HepG2 (cell line): ENCODE data around the gene FAM3D. TPM values are rescaled to one million over a fixed set of nuclear protein-coding genes. Genes with fewer than 3 reads are reported as not detected.

Experiments used
- AGO2 ChIP-seq: fragments of 200-400 bp; formaldehyde crosslinking; optimal IDR thresholded peaks from 2 replicates; pipeline ENCODE3; 2017; ENCODE audit warnings: mild to moderate bottlenecking, low read depth, low read length, moderate library complexity
- AKAP8 ChIP-seq: sonication (generic); formaldehyde crosslinking; IDR thresholded peaks from 2 replicates; pipeline ENCODE4 v1.5.1; 2020; ENCODE audit warnings: mild to moderate bottlenecking, missing genetic modification reagents
- GATA4 ChIP-seq: sonication (generic); IDR thresholded peaks from 2 replicates; pipeline ENCODE4 v1.6.1; 2016; ENCODE audit warnings: antibody characterized with exemption, low read depth, borderline replicate concordance
- MEIS2 ChIP-seq: sonication (generic); formaldehyde crosslinking; IDR thresholded peaks from 2 replicates; pipeline ENCODE4 v1.9.0; 2021; ENCODE audit warnings: mild to moderate bottlenecking, missing genetic modification reagents
- NFKBIZ ChIP-seq: IDR thresholded peaks from 2 replicates; pipeline ENCODE4 v1.6.1; 2018; ENCODE audit warnings: missing genetic modification reagents, missing compliant biosample characterization
- ONECUT2 ChIP-seq: sonication (generic); formaldehyde crosslinking; IDR thresholded peaks from 2 replicates; pipeline ENCODE4 v1.4.0; 2020; ENCODE audit warnings: missing genetic modification reagents
- PHF20 ChIP-seq: sonication (generic); formaldehyde crosslinking; IDR thresholded peaks from 2 replicates; pipeline ENCODE4 v1.5.0; 2020; ENCODE audit warnings: mild to moderate bottlenecking, missing genetic modification reagents
- PRPF4 ChIP-seq: fragments of 200-400 bp; formaldehyde crosslinking; IDR thresholded peaks from 2 replicates; pipeline ENCODE4 v1.6.1; 2016; ENCODE audit warnings: low read length, low read depth; ENCODE audit not compliant: poor library complexity, severe bottlenecking
- RARG ChIP-seq: sonication (generic); formaldehyde crosslinking; IDR thresholded peaks from 2 replicates; pipeline ENCODE4 v1.4.0; 2020; ENCODE audit warnings: low read depth, mild to moderate bottlenecking, missing genetic modification reagents
- REXO4 ChIP-seq: sonication (generic); formaldehyde crosslinking; IDR thresholded peaks from 2 replicates; pipeline ENCODE4 v1.8.0; 2022; ENCODE audit warnings: missing genetic modification reagents, mild to moderate bottlenecking, borderline replicate concordance
- RFXAP ChIP-seq: sonication (generic); formaldehyde crosslinking; IDR thresholded peaks from 2 replicates; pipeline ENCODE4 v1.4.0; 2020; ENCODE audit warnings: missing genetic modification reagents, borderline replicate concordance
- SIN3A ChIP-seq: IDR thresholded peaks from 2 replicates; pipeline ENCODE4 v1.6.1; 2011; ENCODE audit warnings: low read depth, mild to moderate bottlenecking, control low read depth, low read length, borderline replicate concordance
- TFDP2 ChIP-seq: sonication (generic); formaldehyde crosslinking; IDR thresholded peaks from 2 replicates; pipeline ENCODE4 v1.4.0; 2020; ENCODE audit warnings: missing genetic modification reagents
- THAP11 ChIP-seq: IDR thresholded peaks from 2 replicates; pipeline ENCODE4 v1.6.1; 2016; ENCODE audit warnings: missing biosample characterization, missing genetic modification reagents
- ZBTB21 ChIP-seq: sonication (generic); formaldehyde crosslinking; IDR thresholded peaks from 2 replicates; pipeline ENCODE4 v1.4.0; 2020; ENCODE audit warnings: missing genetic modification reagents
- ZFP41 ChIP-seq: sonication (generic); formaldehyde crosslinking; IDR thresholded peaks from 2 replicates; pipeline ENCODE4 v1.4.0; 2020; ENCODE audit warnings: mild to moderate bottlenecking, missing genetic modification reagents, borderline replicate concordance
- ZNF234 ChIP-seq: sonication (generic); formaldehyde crosslinking; conservative IDR thresholded peaks from 2 replicates; pipeline ENCODE4 v1.5.1; 2020; ENCODE audit warnings: mild to moderate bottlenecking, missing genetic modification reagents
- ZNF260 ChIP-seq: sonication (generic); formaldehyde crosslinking; IDR thresholded peaks from 2 replicates; pipeline ENCODE4 v1.4.0; 2020; ENCODE audit warnings: missing genetic modification reagents, low read depth, mild to moderate bottlenecking, borderline replicate concordance
- ZNF383 ChIP-seq: sonication (generic); formaldehyde crosslinking; IDR thresholded peaks from 2 replicates; pipeline ENCODE4 v1.4.0; 2020; ENCODE audit warnings: missing genetic modification reagents, mild to moderate bottlenecking, borderline replicate concordance
- ZNF615 ChIP-seq: sonication (generic); formaldehyde crosslinking; IDR thresholded peaks from 2 replicates; pipeline ENCODE4 v1.5.0; 2020; ENCODE audit warnings: mild to moderate bottlenecking, missing genetic modification reagents, borderline replicate concordance
- ZNF766 ChIP-seq: sonication (generic); formaldehyde crosslinking; IDR thresholded peaks from 2 replicates; pipeline ENCODE4 v1.5.0; 2020; ENCODE audit warnings: missing genetic modification reagents, borderline replicate concordance
- ZNF800 ChIP-seq: sonication (generic); formaldehyde crosslinking; IDR thresholded peaks from 2 replicates; pipeline ENCODE4 v1.4.0; 2020; ENCODE audit warnings: missing genetic modification reagents
- ZZZ3 ChIP-seq: sonication (generic); formaldehyde crosslinking; IDR thresholded peaks from 2 replicates; pipeline ENCODE4 v1.4.0; 2020; ENCODE audit warnings: missing genetic modification reagents, mild to moderate bottlenecking, borderline replicate concordance
- polyA plus RNA-seq, 8 experiments: library from polyadenylated mRNA; depleted of rRNA in 3 of 8; stranded (reverse) in 7 of 8; unstranded in 1 of 8; fragments of >200 nt; fragmentation: Illumina TruSeq in 4 of 8; extraction: Trizol in 4 of 8; gene quantifications; 2 replicates each; pipeline versions ENCODE4 v1.2.1 to v1.2.3, GENCODE V29; 2011 to 2016; ENCODE audit warnings: low read depth in 4 of 8, missing spikeins in 1 of 8, mixed read lengths in 1 of 8; ENCODE audit not compliant: insufficient read depth in 1 of 8
- total RNA-seq, 5 experiments: library from RNA; depleted of rRNA; stranded (reverse); fragments of >200 nt; fragmentation: Illumina TruSeq; extraction: Trizol; gene quantifications; 2 replicates each; pipeline ENCODE4 v1.2.3, GENCODE V29; 2016; ENCODE audit warnings: low read depth in 1 of 5
- TF ChIP-seq, protein P1 (sequence below): sonication (generic); formaldehyde crosslinking; IDR thresholded peaks from 2 replicates; pipeline ENCODE4 v1.9.0; 2021; ENCODE audit warnings: missing genetic modification reagents, mild to moderate bottlenecking, borderline replicate concordance
- TF ChIP-seq, protein P2 (sequence below): sonication (generic); formaldehyde crosslinking; IDR thresholded peaks from 2 replicates; pipeline ENCODE4 v1.8.1; 2023; ENCODE audit warnings: mild to moderate bottlenecking, missing genetic modification reagents

FAM3D gene
- total and polyA plus RNA-seq, 2 of the 13 experiments (the other 11 are each of a cell fraction or from before 2014, with no cell fraction given): not detected

- TF ChIP-seq ZNF260 (no peak), SIN3A (no peak), REXO4 (CRISPR knock-in tag) (no peak), NFKBIZ (CRISPR knock-in tag) (no peak), ZNF234 (CRISPR knock-in tag) (no peak), PHF20 (CRISPR knock-in tag) (no peak), AKAP8 (CRISPR knock-in tag) (no peak), ZNF615 (CRISPR knock-in tag) (no peak), PRPF4 (no peak), RFXAP (CRISPR knock-in tag) (0 out of 2 replicates have a peak, but pooled peaks have one; percentile 44), RARG (CRISPR knock-in tag) (no peak), AGO2 (no peak), THAP11 (CRISPR knock-in tag) (no peak), ZZZ3 (CRISPR knock-in tag) (no peak), ZBTB21 (CRISPR knock-in tag) (no peak), MEIS2 (CRISPR knock-in tag) (0 out of 2 replicates have a peak, but pooled peaks have one; percentile 15), GATA4 (no peak), ZNF383 (CRISPR knock-in tag) (no peak), ZFP41 (CRISPR knock-in tag) (no peak), ZNF800 (CRISPR knock-in tag) (peak; percentile 87), ZNF766 (0 out of 2 replicates have a peak, but pooled peaks have one; percentile 57), ONECUT2 (CRISPR knock-in tag) (no peak), TFDP2 (CRISPR knock-in tag) (peak; percentile 69; the same call in 1 of the 2 replicates)
- TF ChIP-seq, protein P1, sequence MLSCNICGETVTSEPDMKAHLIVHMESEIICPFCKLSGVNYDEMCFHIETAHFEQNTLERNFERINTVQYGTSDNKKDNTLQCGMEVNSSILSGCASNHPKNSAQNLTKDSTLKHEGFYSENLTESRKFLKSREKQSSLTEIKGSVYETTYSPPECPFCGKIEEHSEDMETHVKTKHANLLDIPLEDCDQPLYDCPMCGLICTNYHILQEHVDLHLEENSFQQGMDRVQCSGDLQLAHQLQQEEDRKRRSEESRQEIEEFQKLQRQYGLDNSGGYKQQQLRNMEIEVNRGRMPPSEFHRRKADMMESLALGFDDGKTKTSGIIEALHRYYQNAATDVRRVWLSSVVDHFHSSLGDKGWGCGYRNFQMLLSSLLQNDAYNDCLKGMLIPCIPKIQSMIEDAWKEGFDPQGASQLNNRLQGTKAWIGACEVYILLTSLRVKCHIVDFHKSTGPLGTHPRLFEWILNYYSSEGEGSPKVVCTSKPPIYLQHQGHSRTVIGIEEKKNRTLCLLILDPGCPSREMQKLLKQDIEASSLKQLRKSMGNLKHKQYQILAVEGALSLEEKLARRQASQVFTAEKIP (CRISPR knock-in tag): no peak
- TF ChIP-seq, protein P2, sequence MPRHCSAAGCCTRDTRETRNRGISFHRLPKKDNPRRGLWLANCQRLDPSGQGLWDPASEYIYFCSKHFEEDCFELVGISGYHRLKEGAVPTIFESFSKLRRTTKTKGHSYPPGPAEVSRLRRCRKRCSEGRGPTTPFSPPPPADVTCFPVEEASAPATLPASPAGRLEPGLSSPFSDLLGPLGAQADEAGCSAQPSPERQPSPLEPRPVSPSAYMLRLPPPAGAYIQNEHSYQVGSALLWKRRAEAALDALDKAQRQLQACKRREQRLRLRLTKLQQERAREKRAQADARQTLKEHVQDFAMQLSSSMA (CRISPR knock-in tag): no peak
Measured at GRCh38 chr3:58585005-58585786, 81.4 kb downstream of the FAM3D start (continued).
